ENCODE data around the gene APOM. TPM values are rescaled to one million over a fixed set of nuclear protein-coding genes. Genes with fewer than 3 reads are reported as not detected.

The APOM gene
- total RNA-seq, 1 donor from 2014 or later, result 0.53 TPM

GRCh38 chr6:31645325-31645724 is 10.4 kb upstream of the APOM start:
- Histone ChIP-seq H3K4me3 (ENCODE audit: low read depth, low read length) (no peak overlapping the region), H3K36me3 (ENCODE audit: control insufficient read depth, insufficient read depth, low read length) (peaks cover 50% of the 10 kb centered on the region), H3K27me3 (ENCODE audit: control insufficient read depth, insufficient read depth, low read length) (no peaks in the 10 kb centered on the region)
- TF ChIP-seq, protein P1, sequence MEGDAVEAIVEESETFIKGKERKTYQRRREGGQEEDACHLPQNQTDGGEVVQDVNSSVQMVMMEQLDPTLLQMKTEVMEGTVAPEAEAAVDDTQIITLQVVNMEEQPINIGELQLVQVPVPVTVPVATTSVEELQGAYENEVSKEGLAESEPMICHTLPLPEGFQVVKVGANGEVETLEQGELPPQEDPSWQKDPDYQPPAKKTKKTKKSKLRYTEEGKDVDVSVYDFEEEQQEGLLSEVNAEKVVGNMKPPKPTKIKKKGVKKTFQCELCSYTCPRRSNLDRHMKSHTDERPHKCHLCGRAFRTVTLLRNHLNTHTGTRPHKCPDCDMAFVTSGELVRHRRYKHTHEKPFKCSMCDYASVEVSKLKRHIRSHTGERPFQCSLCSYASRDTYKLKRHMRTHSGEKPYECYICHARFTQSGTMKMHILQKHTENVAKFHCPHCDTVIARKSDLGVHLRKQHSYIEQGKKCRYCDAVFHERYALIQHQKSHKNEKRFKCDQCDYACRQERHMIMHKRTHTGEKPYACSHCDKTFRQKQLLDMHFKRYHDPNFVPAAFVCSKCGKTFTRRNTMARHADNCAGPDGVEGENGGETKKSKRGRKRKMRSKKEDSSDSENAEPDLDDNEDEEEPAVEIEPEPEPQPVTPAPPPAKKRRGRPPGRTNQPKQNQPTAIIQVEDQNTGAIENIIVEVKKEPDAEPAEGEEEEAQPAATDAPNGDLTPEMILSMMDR (IDR thresholded peaks at IDR 0.05; ENCODE audit: insufficient read depth, low read length, severe bottlenecking), result no peak
- no peak for FAIRE-seq
- no peak for DNase-seq (ENCODE audit: low read depth)

DNA sequence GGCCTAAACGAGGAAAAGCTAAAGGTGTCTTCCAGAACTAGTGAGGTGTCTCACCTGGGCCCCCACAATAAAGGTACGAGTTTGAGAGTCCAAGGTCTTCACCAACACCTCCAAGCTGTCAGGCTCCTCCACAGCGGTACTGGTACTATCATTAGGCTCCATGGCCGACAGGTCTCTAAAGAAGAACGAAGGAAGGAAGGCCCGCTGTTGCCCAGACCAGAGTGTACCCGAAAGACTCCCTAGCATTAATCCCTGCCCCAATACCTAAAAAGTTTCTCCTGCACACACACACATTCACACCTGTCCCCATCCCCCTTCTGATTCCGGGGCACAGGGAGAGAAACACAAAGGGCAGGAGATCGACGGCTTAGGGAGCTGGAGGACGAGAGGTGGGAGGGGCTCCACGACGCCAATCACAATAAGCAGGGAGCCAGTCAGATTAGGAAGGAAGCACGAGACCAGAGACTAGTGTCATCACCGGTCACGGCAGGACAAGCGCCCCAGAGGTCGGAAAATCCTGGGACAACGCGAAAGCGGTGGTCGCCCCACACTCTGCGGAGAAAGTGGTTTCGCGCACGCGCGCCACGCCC is 4.0 kb upstream of the APOM start:
- H3K4me3 ChIP-seq (ENCODE audit: low read depth, low read length), result peak overlapping the region; percentile 91
- peaks cover 17% of the 10 kb centered on the region for H3K36me3 ChIP-seq (ENCODE audit: control insufficient read depth, insufficient read depth, low read length)
- FAIRE-seq (no peak), DNase-seq (ENCODE audit: low read depth) (peak; percentile 71)
- TF ChIP-seq, protein P1 (IDR thresholded peaks at IDR 0.05; ENCODE audit: insufficient read depth, low read length, severe bottlenecking), result no peak
- H3K27me3 ChIP-seq (ENCODE audit: control insufficient read depth, insufficient read depth, low read length), result no peaks in the 10 kb centered on the region

- TF ChIP-seq, protein P1 (IDR thresholded peaks at IDR 0.05; ENCODE audit: insufficient read depth, low read length, severe bottlenecking), result no peak
- H3K27me3 ChIP-seq (ENCODE audit: control insufficient read depth, insufficient read depth, low read length), result no peaks in the 10 kb centered on the region
- peak overlapping the region; percentile 91 for H3K4me3 ChIP-seq (ENCODE audit: low read depth, low read length)
- DNase-seq (ENCODE audit: low read depth) (no peak), FAIRE-seq (no peak)
- H3K36me3 ChIP-seq (ENCODE audit: control insufficient read depth, insufficient read depth, low read length), result peaks cover 14% of the 10 kb centered on the region
Measured at GRCh38 chr6:31652925-31653724, 2.6 kb upstream of the APOM start.

DNA sequence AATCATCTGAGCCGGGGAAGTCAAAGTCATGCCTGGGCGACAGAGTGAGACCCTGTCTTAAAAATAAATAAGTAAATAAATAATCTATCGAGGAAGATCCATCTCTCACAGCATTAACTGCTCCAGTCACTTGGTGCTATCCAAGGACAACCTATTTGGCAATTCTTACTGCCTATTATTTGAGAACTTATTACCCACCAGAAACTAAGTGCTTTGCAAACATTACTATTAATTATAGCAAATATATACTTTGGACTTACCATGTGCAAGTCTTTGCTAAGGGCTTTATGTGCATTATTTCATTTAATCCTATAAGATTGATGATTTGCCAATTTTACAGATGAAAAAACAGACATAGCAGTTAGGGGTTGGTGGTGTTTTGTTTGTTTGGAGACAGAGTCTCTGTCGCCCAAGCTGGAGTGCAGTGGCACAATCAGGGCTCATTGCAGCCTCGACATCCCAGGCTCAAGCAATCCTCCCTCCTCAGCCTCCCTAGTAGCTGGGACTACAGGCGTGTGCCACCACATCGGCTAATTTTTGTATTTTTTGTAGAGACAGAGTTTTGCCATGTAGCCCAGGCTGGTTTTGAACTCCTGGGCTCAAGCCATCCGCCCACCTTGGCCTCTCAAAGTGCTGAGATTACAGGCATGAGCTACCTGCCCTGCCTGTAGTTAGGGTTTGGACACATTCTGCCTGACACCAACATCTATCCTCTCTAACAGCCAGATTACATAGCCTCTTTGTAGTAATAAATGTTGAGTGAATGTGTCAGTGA is 933 bp upstream of the APOM start:
- peaks cover 4% of the 10 kb centered on the region for H3K36me3 ChIP-seq (ENCODE audit: control insufficient read depth, insufficient read depth, low read length)
- no peaks in the 10 kb centered on the region for H3K27me3 ChIP-seq (ENCODE audit: control insufficient read depth, insufficient read depth, low read length)
- TF ChIP-seq, protein P1 (IDR thresholded peaks at IDR 0.05; ENCODE audit: insufficient read depth, low read length, severe bottlenecking), result no peak
- FAIRE-seq (no peak), DNase-seq (ENCODE audit: low read depth) (no peak)
- no peak overlapping the region for H3K4me3 ChIP-seq (ENCODE audit: low read depth, low read length)

DNA sequence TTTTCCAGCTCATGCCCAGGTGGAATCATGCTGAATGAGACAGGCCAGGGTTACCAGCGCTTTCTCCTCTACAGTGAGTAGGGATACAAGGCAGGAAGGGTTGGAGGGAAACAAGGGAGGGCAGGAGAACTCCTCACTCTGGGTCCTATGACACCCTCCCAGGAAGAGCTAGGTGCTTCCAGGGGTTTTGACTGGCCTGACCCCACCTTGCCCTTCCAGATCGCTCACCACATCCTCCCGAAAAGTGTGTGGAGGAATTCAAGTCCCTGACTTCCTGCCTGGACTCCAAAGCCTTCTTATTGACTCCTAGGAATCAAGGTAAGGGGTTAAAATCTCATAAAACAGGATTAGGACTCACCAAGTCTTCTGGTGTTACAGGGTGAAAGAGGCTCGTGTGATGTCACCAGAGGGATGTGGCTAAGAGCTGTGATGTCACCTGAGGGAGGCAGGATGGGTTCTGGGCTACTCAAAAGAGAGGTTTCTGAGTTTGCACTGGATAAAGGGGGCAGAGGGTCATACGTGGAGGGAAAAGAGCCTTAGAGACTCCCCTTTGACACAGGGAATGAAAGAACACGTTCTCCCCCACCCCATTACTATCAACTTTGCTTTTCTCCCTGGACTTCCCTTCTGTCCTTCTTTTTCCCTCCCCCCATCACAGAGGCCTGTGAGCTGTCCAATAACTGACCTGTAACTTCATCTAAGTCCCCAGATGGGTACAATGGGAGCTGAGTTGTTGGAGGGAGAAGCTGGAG is 1.9 kb downstream of the APOM start:
- FAIRE-seq (no peak), DNase-seq (ENCODE audit: low read depth) (no peak)
- TF ChIP-seq, protein P1 (IDR thresholded peaks at IDR 0.05; ENCODE audit: insufficient read depth, low read length, severe bottlenecking), result no peak
- H3K27me3 ChIP-seq (ENCODE audit: control insufficient read depth, insufficient read depth, low read length), result no peaks in the 10 kb centered on the region
- H3K36me3 ChIP-seq (ENCODE audit: control insufficient read depth, insufficient read depth, low read length), result peaks cover 6% of the 10 kb centered on the region
- H3K4me3 ChIP-seq (ENCODE audit: low read depth, low read length), result no peak overlapping the region
